ENCODE measurements around the gene ENOX1.

The ENOX1 gene

GRCh38 chr13:43529796-43530195 is 257.0 kb downstream of the ENOX1 start:
- DNase-seq = no peak

GRCh38 chr13:43528992-43529391 is 257.8 kb downstream of the ENOX1 start:
- no peak for DNase-seq

- no peak for DNase-seq
Measured at GRCh38 chr13:43522788-43523187, 264.0 kb downstream of the ENOX1 start.

- DNase-seq = no peak
Measured at GRCh38 chr13:43520351-43520750, 266.4 kb downstream of the ENOX1 start.

GRCh38 chr13:43518833-43519232 is 267.9 kb downstream of the ENOX1 start:
- no peak for DNase-seq

GRCh38 chr13:43516401-43516833 is 270.4 kb downstream of the ENOX1 start:
- DNase-seq = no peak

- DNase-seq = no peak
Measured at GRCh38 chr13:43515531-43515930, 271.2 kb downstream of the ENOX1 start.

- no peak for DNase-seq
Measured at GRCh38 chr13:43514311-43514710, 272.5 kb downstream of the ENOX1 start.

- DNase-seq = no peak
Measured at GRCh38 chr13:43512221-43512620, 274.6 kb downstream of the ENOX1 start.

- DNase-seq = no peak
Measured at GRCh38 chr13:43510956-43511901, 275.5 kb downstream of the ENOX1 start.

GRCh38 chr13:43495732-43496131 is 291.0 kb downstream of the ENOX1 start:
- DNase-seq = no peak

- DNase-seq = no peak
Measured at GRCh38 chr13:43494206-43494605, 292.6 kb downstream of the ENOX1 start.

- DNase-seq = no peak
Measured at GRCh38 chr13:43493496-43494000, 293.2 kb downstream of the ENOX1 start.

GRCh38 chr13:43492745-43493144 is 294.0 kb downstream of the ENOX1 start:
- no peak for DNase-seq

GRCh38 chr13:43492311-43492710 is 294.5 kb downstream of the ENOX1 start:
- DNase-seq = no peak

- DNase-seq = no peak
Measured at GRCh38 chr13:43489233-43489632, 297.5 kb downstream of the ENOX1 start.

- DNase-seq = no peak
Measured at GRCh38 chr13:43487885-43488284, 298.9 kb downstream of the ENOX1 start.

- DNase-seq = no peak
Measured at GRCh38 chr13:43487461-43487860, 299.3 kb downstream of the ENOX1 start.

- no peak for DNase-seq
Measured at GRCh38 chr13:43484432-43485225, 302.1 kb downstream of the ENOX1 start.

GRCh38 chr13:43483930-43484329 is 302.8 kb downstream of the ENOX1 start:
- no peak for DNase-seq

- no peak for DNase-seq
Measured at GRCh38 chr13:43482641-43483040, 304.1 kb downstream of the ENOX1 start.

GRCh38 chr13:43482026-43482425 is 304.7 kb downstream of the ENOX1 start:
- no peak for DNase-seq

GRCh38 chr13:43478902-43479301 is 307.9 kb downstream of the ENOX1 start:
- no peak for DNase-seq

- DNase-seq = no peak
Measured at GRCh38 chr13:43478211-43478610, 308.6 kb downstream of the ENOX1 start.

Data from activated T-cell treated with anti-CD3 and anti-CD28 coated beads, Interleukin-2, amount 50 U/mL, for 1 hour (primary cell).